Smooth muscle cell (in vitro differentiated cells): ENCODE results near the gene ZMIZ1. TPM values are rescaled to one million over a fixed set of nuclear protein-coding genes. Genes with fewer than 3 reads are reported as not detected.
"Not testable (repeated sequence)": the region's sequence is repeated elsewhere in the genome, so short reads cannot be mapped to it uniquely, and the experiment has no call there.

Experiments used
- DNase-seq: peaks from one replicate; lab custom pipeline; 2025; ENCODE audit not compliant: unreplicated experiment; lab: John Stamatoyannopoulos, UW
- H2AFZ ChIP-seq: fragments of 200-600 bp; sonication (generic); 2 replicates; pipeline ENCODE4 v1.6.0; 2016; ENCODE audit warnings: antibody characterized with exemption, low read depth, mild to moderate bottlenecking
- H3F3A ChIP-seq: fragments of 200-600 bp; sonication (generic); 2 replicates; pipeline ENCODE4 v1.6.0; 2017; ENCODE audit warnings: antibody characterized with exemption, low read depth
- H3K27ac ChIP-seq: fragments of 200-600 bp; sonication (generic); 2 replicates; pipeline ENCODE4 v1.5.1; 2016; ENCODE audit warnings: low read depth, mild to moderate bottlenecking
- H3K27me3 ChIP-seq: fragments of 200-600 bp; sonication (generic); 2 replicates; pipeline ENCODE4 v1.6.1; 2016; ENCODE audit warnings: low read depth, mild to moderate bottlenecking
- H3K36me3 ChIP-seq: fragments of 200-600 bp; sonication (generic); 2 replicates; pipeline ENCODE4 v1.5.1; 2016; ENCODE audit warnings: low read depth
- H3K4me1 ChIP-seq: fragments of 200-600 bp; sonication (generic); 2 replicates; pipeline ENCODE4 v1.5.1; 2016; ENCODE audit warnings: low read depth
- H3K4me2 ChIP-seq: fragments of 200-600 bp; sonication (generic); 2 replicates; pipeline ENCODE4 v1.6.0; 2016; ENCODE audit warnings: mild to moderate bottlenecking
- H3K4me3 ChIP-seq: fragments of 200-600 bp; sonication (generic); 2 replicates; pipeline ENCODE4 v1.5.1; 2016; ENCODE audit warnings: mild to moderate bottlenecking
- H3K79me2 ChIP-seq: fragments of 200-600 bp; sonication (generic); 2 replicates; pipeline ENCODE4 v1.6.0; 2016; ENCODE audit warnings: low read depth, mild to moderate bottlenecking
- H3K9ac ChIP-seq: fragments of 200-600 bp; sonication (generic); 2 replicates; pipeline ENCODE4 v1.6.0; 2016; ENCODE audit warnings: low read depth
- H3K9me3 ChIP-seq: fragments of 200-600 bp; sonication (generic); replicated peaks from 2 replicates; pipeline ENCODE4 v1.5.1; 2016; ENCODE audit warnings: low read depth
- H4K20me1 ChIP-seq: fragments of 200-600 bp; sonication (generic); 2 replicates; pipeline ENCODE4 v1.6.0; 2016; ENCODE audit warnings: low read depth
- CTCF ChIP-seq: fragments of 200-600 bp; sonication (generic); IDR thresholded peaks from 2 replicates; pipeline ENCODE4 v1.5.1; 2017; ENCODE audit warnings: borderline replicate concordance, mild to moderate bottlenecking, antibody characterized with exemption; ENCODE audit not compliant: insufficient read depth, poor library complexity, severe bottlenecking
- WGBS: methylation state at CpG from one replicate; pipeline ENCODE4 v1.1.7; 2016; ENCODE audit warnings: low lambda C conversion rate; 5-methylcytosine and 5-hydroxymethylcytosine counted together
- polyA plus RNA-seq: library from polyadenylated mRNA; unstranded; fragments of >200 nt; fragmentation: Nextera tagmentation; extraction: Ambion mirVana; gene quantifications from 2 replicates; pipeline ENCODE4 v1.2.1, GENCODE V29; 2016
- total RNA-seq: library from RNA; depleted of rRNA; stranded (reverse); fragments of >200 nt; gene quantifications from 2 replicates; pipeline ENCODE4 v1.2.3, GENCODE V29; 2014

The ZMIZ1 gene
- total and polyA plus RNA-seq, 2 experiments from 2014 or later = 24.2 to 31.3 TPM

DNA sequence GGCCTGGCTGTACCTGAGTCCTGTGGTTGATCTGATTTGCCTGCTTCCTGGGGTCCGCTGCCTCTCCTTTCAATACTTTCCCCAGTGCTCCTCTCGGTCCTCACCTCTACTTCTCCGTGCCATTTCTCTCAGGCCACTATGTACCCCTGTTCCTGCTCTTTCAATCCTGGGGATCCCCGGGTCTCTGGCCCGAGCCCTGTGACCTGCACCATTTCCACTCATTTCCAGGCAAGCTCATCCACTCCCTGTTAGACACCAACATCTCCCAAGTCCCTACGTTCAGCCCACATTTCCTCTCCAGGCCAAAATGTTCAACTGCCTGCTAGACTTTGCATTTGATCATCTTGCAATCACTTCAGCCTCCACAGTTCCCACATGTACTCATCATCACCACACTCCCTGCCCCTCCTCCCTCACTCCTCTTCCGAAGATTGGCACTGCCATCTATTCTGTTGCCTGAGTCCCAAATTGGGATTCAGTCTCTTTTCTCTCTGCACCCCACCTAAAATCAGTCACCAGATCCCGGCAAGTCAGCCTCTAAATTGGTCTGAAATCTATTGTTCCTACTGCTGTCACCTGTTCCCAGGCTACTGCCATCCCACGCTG lies 34.4 kb upstream of the ZMIZ1 start:
- Histone ChIP-seq H3K27ac (no peak overlapping the region), H3F3A (no peaks in the 10 kb centered on the region), H3K79me2 (no peaks in the 10 kb centered on the region), H3K4me2 (no peak overlapping the region), H3K9ac (no peak overlapping the region), H3K36me3 (no peaks in the 10 kb centered on the region), H3K4me1 (peaks cover 8% of the 10 kb centered on the region), H3K9me3 (no peaks in the 10 kb centered on the region), H2AFZ (no peak overlapping the region), H3K4me3 (no peak overlapping the region), H3K27me3 (no peaks in the 10 kb centered on the region), H4K20me1 (no peaks in the 10 kb centered on the region)
- 95% methylated on average over 9 of the region's 9 CpGs for WGBS
- TF ChIP-seq CTCF = no peak
- DNase-seq = no peak

- H3K27ac ChIP-seq, DNase-seq: not testable (repeated sequence)
- 65% methylated on average over 6 of the region's 6 CpGs for WGBS
These were observed 32.4 kb upstream of the ZMIZ1 start for GRCh38 chr10:79036416-79036815.

DNA sequence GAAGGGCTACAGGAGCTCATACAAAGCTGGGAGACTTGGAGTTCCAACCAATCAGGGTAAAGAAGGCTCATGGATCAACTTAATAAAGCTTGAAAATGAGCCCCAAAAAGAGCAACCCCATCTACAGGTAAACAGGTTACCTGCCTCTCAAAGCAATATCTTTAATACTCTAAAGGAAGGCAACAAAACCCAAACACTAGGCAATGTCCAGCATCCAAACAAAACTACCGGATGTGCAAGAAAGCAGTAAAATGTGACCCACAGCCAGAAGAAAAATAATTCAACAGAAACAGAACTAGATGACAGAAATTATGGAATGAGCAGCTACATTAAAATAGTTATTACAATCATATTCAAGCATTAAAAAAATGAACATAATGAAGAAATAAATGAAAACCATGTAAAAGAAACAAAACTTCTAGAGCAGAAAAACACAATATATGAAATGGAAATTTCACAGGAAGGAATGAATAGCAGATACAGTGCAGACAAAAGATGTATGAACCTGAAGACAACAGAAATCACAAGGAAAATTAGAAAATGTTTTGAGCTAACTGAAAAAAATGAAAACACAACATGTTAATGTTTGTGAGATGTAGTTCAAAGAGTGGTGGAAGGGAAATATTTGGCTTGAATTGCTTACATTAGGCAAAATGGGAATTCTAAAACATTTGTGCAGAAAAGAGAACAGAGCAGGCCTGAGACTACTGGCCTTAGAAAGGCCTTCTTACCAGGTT lies 30.5 kb upstream of the ZMIZ1 start:
- 97% methylated on average over 1 of the region's 1 CpG for WGBS
- DNase-seq = no peak

More at GRCh38 chr10:79036416-79036815, 32.4 kb upstream of the ZMIZ1 start:
- H4K20me1 ChIP-seq, H3K4me2 ChIP-seq, H3F3A ChIP-seq, H3K36me3 ChIP-seq, H2AFZ ChIP-seq, H3K4me3 ChIP-seq, H3K9me3 ChIP-seq, H3K79me2 ChIP-seq, H3K4me1 ChIP-seq, H3K27me3 ChIP-seq, H3K9ac ChIP-seq: not testable (repeated sequence)

DNA sequence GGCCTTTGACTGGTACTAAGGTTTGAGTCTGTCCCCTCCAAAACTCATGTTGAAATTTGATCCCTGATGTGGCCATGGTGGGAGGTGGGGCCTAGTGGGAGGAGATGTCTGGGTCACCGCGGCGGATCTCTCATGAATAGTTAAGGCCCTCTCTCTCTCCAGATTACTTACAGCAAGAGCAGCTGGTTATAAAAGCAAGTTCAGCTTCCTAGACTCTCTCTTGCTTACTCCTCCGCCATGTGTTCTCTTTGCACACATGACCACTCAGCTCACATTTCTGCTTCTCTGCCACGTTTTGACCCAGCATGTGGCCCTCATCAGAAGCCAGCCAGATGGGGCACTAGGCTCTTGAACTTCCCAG lies 29.9 kb upstream of the ZMIZ1 start:
- Histone ChIP-seq H2AFZ (peak overlapping the region; percentile 43), H3K4me3 (no peak overlapping the region), H3F3A (no peaks in the 10 kb centered on the region), H3K79me2 (no peaks in the 10 kb centered on the region), H3K27me3 (no peaks in the 10 kb centered on the region), H3K9ac (no peak overlapping the region), H3K4me2 (peak overlapping the region; percentile 54), H3K4me1 (peaks cover 9% of the 10 kb centered on the region), H3K36me3 (no peaks in the 10 kb centered on the region), H3K9me3 (no peaks in the 10 kb centered on the region), H4K20me1 (no peaks in the 10 kb centered on the region), H3K27ac (peak overlapping the region; percentile 61)
- no peak for DNase-seq
- WGBS = 20% methylated on average over 5 of the region's 5 CpGs
- no peak for TF ChIP-seq CTCF

More for the DNA sequence above, 30.5 kb upstream of the ZMIZ1 start:
- Histone ChIP-seq H3K27ac (no peak overlapping the region), H3K4me2 (no peak overlapping the region), H3F3A (no peaks in the 10 kb centered on the region), H3K36me3 (no peaks in the 10 kb centered on the region), H4K20me1 (no peaks in the 10 kb centered on the region), H2AFZ (peak overlapping the region; percentile 43), H3K27me3 (no peaks in the 10 kb centered on the region), H3K4me3 (no peak overlapping the region), H3K9ac (no peak overlapping the region), H3K4me1 (peaks cover 9% of the 10 kb centered on the region), H3K79me2 (no peaks in the 10 kb centered on the region), H3K9me3 (no peaks in the 10 kb centered on the region)
- TF ChIP-seq CTCF = no peak
